SK-N-SH treated with all-trans-retinoic acid at 6 μM for 48 hours (cell line): ENCODE results near the gene CACNA1A.

Source experiments
- ATAC-seq: fragments of 200-7000 bp; cut with Tn5 transposase; 3 replicates; pipeline ENCODE4 v1.9.1; 2020; ENCODE audit warnings: mild to moderate bottlenecking, moderate library complexity
- ARNTL ChIP-seq: fragments of 450-650 bp; formaldehyde crosslinking; IDR thresholded peaks from 2 replicates; pipeline ENCODE4 v1.5.0; 2020; ENCODE audit warnings: low read depth, mild to moderate bottlenecking, moderate library complexity, borderline replicate concordance
- BACH2 ChIP-seq: fragments of 250-450 bp; sonication (Bioruptor Pico); IDR thresholded peaks from 2 replicates; pipeline ENCODE4 v1.9.0; 2021; ENCODE audit warnings: mild to moderate bottlenecking, borderline replicate concordance
- CSDC2 ChIP-seq: fragments of 250-450 bp; sonication (Bioruptor Pico); IDR thresholded peaks from 2 replicates; pipeline ENCODE4 v1.5.0; 2020; ENCODE audit warnings: mild to moderate bottlenecking, moderate library complexity
- ESRRG ChIP-seq: fragments of 250-450 bp; sonication (Bioruptor Pico); IDR thresholded peaks from 2 replicates; pipeline ENCODE4 v1.6.1; 2021; ENCODE audit warnings: mild to moderate bottlenecking
- GLIS3 ChIP-seq: fragments of 250-450 bp; sonication (Bioruptor Pico); IDR thresholded peaks from 2 replicates; pipeline ENCODE4 v1.5.0; 2020; ENCODE audit warnings: mild to moderate bottlenecking, moderate library complexity
- ISL1 ChIP-seq: fragments of 250-450 bp; sonication (Bioruptor Pico); IDR thresholded peaks from 2 replicates; pipeline ENCODE4 v2.1.2; 2022; ENCODE audit warnings: mild to moderate bottlenecking, moderate library complexity
- OSR1 ChIP-seq: fragments of 250-450 bp; sonication (Bioruptor Pico); IDR thresholded peaks from 2 replicates; pipeline ENCODE4 v1.8.0; 2022; ENCODE audit warnings: moderate library complexity, mild to moderate bottlenecking, inconsistent platforms
- PPARA ChIP-seq: fragments of 250-450 bp; sonication (Bioruptor Pico); IDR thresholded peaks from 2 replicates; pipeline ENCODE4 v1.5.0; 2020; ENCODE audit warnings: mild to moderate bottlenecking, borderline replicate concordance
- RARB ChIP-seq: fragments of 250-450 bp; sonication (Bioruptor Pico); IDR thresholded peaks from 2 replicates; pipeline ENCODE4 v1.8.0; 2021; ENCODE audit warnings: mild to moderate bottlenecking, moderate library complexity
- SNAI2 ChIP-seq: fragments of 250-450 bp; sonication (Bioruptor Pico); IDR thresholded peaks from 2 replicates; pipeline ENCODE4 v1.5.0; 2020; ENCODE audit warnings: mild to moderate bottlenecking, moderate library complexity
- TCF4 ChIP-seq: fragments of 250-450 bp; sonication (Bioruptor Pico); IDR thresholded peaks from 2 replicates; pipeline ENCODE4 v1.8.0; 2021; ENCODE audit warnings: mild to moderate bottlenecking, moderate library complexity, borderline replicate concordance
- TOX ChIP-seq: fragments of 250-450 bp; sonication (Bioruptor Pico); IDR thresholded peaks from 2 replicates; pipeline ENCODE4 v1.8.0; 2021; ENCODE audit warnings: mild to moderate bottlenecking, moderate library complexity, borderline replicate concordance
- ZC3H10 ChIP-seq: fragments of 250-450 bp; sonication (Bioruptor Pico); IDR thresholded peaks from 2 replicates; pipeline ENCODE4 v1.5.1; 2021; ENCODE audit warnings: mild to moderate bottlenecking, moderate library complexity
- ZFP3 ChIP-seq: fragments of 250-450 bp; sonication (Bioruptor Pico); IDR thresholded peaks from 2 replicates; pipeline ENCODE4 v1.5.0; 2020; ENCODE audit warnings: mild to moderate bottlenecking, moderate library complexity
- ZFP30 ChIP-seq: fragments of 450-650 bp; formaldehyde crosslinking; IDR thresholded peaks from 2 replicates; pipeline ENCODE4 v1.5.0; 2022; ENCODE audit warnings: mild to moderate bottlenecking, moderate library complexity
- ZNF565 ChIP-seq: fragments of 450-650 bp; formaldehyde crosslinking; conservative IDR thresholded peaks from 2 replicates; pipeline ENCODE4 v1.5.0; 2020; ENCODE audit warnings: low read depth, mild to moderate bottlenecking, moderate library complexity
- ZNF70 ChIP-seq: fragments of 450-650 bp; formaldehyde crosslinking; IDR thresholded peaks from 2 replicates; pipeline ENCODE4 v1.5.0; 2020; ENCODE audit warnings: mild to moderate bottlenecking, moderate library complexity
- ZNF8 ChIP-seq: fragments of 450-650 bp; formaldehyde crosslinking; IDR thresholded peaks from 2 replicates; pipeline ENCODE4 v1.5.0; 2020; ENCODE audit warnings: mild to moderate bottlenecking, moderate library complexity
- TF ChIP-seq, protein P1 (sequence below): fragments of 250-450 bp; sonication (Bioruptor Pico); IDR thresholded peaks from 2 replicates; pipeline ENCODE4 v1.8.0; 2021; ENCODE audit warnings: low read depth, mild to moderate bottlenecking, moderate library complexity, borderline replicate concordance
- TF ChIP-seq, protein P2 (sequence below): fragments of 250-450 bp; sonication (Bioruptor Pico); IDR thresholded peaks from 2 replicates; pipeline ENCODE4 v1.5.0; 2020; ENCODE audit warnings: mild to moderate bottlenecking, moderate library complexity
- TF ChIP-seq, protein P3 (sequence below): fragments of 250-450 bp; sonication (Bioruptor Pico); IDR thresholded peaks from 2 replicates; pipeline ENCODE4 v1.8.0; 2020; ENCODE audit warnings: mild to moderate bottlenecking, moderate library complexity, borderline replicate concordance
- TF ChIP-seq, protein P4 (sequence below): fragments of 250-450 bp; sonication (Bioruptor Pico); IDR thresholded peaks from 2 replicates; pipeline ENCODE4 v1.5.1; 2021; ENCODE audit warnings: mild to moderate bottlenecking, moderate library complexity

The CACNA1A gene

DNA sequence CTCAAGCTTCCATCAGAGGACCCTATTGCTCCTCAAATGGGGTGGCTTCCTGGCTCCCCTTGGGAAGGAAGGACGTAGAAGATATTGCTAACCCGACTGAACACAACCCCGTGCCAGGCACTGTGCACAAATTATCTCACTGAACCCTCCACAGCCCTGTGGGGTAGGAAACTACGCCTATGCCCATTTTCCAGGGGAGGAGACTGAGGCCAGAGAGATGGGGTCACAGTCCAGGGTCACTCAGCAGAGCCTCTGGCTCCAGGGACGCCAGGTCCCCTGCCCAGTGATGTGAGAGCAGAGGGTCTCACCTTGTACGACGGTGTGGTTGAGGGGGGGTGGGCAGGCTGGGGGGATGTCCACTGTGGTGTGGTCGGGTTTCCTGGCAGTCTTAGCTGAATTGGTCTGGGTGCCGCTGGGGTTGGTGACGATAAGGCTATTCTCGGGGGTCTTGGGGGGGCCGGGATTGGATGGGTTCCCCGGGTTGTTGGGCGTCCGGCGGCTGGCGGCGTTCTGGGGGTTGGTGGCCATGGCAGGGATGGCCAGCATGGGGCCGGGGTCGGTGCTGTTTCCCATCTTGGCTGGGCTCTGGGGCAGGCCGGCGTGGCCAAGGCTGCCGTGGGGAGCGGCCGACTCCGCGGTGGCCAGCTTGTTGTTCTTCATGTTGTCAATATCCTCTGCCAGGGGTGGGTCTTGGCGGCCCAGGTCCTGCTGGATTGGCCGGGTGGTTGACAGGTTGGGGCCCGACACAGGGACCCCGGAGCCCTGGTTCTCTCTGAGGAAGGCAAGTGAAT is 219.9 kb downstream of the CACNA1A start:
- ATAC-seq = no peak
- TF ChIP-seq RARB (CRISPR knock-in tag) (no peak), ARNTL (no peak), ZFP30 (CRISPR knock-in tag) (no peak)
- TF ChIP-seq, protein P1, sequence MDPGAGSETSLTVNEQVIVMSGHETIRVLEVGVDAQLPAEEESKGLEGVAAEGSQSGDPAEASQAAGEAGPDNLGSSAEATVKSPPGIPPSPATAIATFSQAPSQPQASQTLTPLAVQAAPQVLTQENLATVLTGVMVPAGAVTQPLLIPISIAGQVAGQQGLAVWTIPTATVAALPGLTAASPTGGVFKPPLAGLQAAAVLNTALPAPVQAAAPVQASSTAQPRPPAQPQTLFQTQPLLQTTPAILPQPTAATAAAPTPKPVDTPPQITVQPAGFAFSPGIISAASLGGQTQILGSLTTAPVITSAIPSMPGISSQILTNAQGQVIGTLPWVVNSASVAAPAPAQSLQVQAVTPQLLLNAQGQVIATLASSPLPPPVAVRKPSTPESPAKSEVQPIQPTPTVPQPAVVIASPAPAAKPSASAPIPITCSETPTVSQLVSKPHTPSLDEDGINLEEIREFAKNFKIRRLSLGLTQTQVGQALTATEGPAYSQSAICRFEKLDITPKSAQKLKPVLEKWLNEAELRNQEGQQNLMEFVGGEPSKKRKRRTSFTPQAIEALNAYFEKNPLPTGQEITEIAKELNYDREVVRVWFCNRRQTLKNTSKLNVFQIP (CRISPR knock-in tag) = no peak

DNA sequence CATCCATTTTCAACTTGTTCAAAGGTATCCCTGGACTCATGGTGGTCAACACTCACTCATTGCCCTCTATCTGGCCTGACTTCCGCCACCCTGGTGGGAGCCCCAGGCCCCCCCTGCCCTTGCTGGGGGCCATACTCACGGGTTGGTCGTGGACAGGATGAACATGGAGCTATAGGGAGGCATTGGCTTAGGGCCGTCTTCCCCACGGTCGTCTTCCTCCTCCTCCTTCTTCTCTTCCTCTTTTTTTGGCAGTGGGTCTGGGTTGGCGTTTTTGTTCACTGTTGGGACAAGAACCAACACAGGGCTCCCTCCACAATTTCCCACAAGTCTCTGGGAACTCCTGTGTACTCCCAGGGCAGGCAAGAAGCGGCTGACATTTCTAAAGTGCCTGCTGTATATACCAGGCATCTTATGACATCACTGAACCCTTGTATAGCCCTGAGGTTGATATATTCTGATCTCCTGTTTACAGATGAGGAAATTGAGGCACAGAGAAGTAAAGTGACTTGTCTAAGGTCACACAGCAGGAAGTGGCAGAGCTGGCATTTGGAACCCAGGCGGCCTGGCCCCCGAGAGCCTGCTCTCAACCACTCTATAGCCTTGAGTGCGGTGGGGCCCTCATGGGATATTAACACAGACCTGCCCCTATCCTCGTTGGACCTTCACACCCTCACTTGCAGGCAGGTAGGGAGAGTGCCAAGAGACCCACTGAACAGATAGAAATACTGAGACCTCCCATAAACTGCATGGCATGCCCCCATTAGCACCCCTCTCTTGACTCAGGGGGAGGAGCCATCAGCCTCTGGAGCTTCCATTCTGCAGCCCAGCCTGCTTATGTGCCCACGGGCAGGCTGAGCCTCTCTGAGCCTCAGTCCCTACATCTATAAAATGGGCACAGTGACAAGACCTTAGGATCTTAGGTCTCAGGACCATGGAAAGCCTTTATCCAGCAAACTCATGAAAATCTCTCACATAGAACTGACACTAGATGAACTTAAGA is 221.1 kb downstream of the CACNA1A start:
- TF ChIP-seq TCF4 (no peak), ZNF565 (CRISPR knock-in tag) (no peak), CSDC2 (CRISPR knock-in tag) (no peak), ZNF70 (CRISPR knock-in tag) (no peak), ESRRG (CRISPR knock-in tag) (no peak), BACH2 (CRISPR knock-in tag) (no peak), OSR1 (CRISPR knock-in tag) (no peak), RARB (CRISPR knock-in tag) (no peak), SNAI2 (CRISPR knock-in tag) (no peak), ISL1 (CRISPR knock-in tag) (no peak), ZFP30 (CRISPR knock-in tag) (no peak), ZFP3 (CRISPR knock-in tag) (no peak), GLIS3 (CRISPR knock-in tag) (no peak), PPARA (CRISPR knock-in tag) (no peak)
- TF ChIP-seq, protein P2, sequence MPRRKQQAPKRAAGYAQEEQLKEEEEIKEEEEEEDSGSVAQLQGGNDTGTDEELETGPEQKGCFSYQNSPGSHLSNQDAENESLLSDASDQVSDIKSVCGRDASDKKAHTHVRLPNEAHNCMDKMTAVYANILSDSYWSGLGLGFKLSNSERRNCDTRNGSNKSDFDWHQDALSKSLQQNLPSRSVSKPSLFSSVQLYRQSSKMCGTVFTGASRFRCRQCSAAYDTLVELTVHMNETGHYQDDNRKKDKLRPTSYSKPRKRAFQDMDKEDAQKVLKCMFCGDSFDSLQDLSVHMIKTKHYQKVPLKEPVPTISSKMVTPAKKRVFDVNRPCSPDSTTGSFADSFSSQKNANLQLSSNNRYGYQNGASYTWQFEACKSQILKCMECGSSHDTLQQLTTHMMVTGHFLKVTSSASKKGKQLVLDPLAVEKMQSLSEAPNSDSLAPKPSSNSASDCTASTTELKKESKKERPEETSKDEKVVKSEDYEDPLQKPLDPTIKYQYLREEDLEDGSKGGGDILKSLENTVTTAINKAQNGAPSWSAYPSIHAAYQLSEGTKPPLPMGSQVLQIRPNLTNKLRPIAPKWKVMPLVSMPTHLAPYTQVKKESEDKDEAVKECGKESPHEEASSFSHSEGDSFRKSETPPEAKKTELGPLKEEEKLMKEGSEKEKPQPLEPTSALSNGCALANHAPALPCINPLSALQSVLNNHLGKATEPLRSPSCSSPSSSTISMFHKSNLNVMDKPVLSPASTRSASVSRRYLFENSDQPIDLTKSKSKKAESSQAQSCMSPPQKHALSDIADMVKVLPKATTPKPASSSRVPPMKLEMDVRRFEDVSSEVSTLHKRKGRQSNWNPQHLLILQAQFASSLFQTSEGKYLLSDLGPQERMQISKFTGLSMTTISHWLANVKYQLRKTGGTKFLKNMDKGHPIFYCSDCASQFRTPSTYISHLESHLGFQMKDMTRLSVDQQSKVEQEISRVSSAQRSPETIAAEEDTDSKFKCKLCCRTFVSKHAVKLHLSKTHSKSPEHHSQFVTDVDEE (CRISPR knock-in tag) = no peak
- peak; percentile 33; the same call in 2 of the 3 replicates for ATAC-seq

DNA sequence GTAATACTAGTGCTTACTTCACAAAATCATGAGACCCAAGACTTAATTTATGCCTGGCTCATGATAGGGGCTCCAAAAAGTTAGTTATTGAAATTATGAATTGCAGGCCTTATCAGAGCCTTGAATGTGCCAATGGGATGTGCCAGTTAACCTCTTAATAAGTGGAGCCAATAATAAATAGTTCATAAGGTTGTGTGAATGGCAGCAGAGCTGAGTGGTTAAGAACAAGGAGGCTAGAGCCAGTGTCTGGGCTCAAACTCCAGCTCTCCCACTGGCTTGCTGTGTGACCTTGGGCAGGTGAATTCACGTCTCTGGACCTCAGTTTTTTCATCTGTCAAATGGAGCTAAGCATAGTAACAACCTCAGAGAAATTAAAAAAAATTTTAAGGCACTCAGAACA is 222.4 kb downstream of the CACNA1A start:
- no peak for ATAC-seq
- TF ChIP-seq ESRRG (CRISPR knock-in tag) = no peak
- TF ChIP-seq, protein P3, sequence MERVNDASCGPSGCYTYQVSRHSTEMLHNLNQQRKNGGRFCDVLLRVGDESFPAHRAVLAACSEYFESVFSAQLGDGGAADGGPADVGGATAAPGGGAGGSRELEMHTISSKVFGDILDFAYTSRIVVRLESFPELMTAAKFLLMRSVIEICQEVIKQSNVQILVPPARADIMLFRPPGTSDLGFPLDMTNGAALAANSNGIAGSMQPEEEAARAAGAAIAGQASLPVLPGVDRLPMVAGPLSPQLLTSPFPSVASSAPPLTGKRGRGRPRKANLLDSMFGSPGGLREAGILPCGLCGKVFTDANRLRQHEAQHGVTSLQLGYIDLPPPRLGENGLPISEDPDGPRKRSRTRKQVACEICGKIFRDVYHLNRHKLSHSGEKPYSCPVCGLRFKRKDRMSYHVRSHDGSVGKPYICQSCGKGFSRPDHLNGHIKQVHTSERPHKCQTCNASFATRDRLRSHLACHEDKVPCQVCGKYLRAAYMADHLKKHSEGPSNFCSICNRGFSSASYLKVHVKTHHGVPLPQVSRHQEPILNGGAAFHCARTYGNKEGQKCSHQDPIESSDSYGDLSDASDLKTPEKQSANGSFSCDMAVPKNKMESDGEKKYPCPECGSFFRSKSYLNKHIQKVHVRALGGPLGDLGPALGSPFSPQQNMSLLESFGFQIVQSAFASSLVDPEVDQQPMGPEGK = no peak
- TF ChIP-seq OSR1 (CRISPR knock-in tag) = no peak
- no peak for TF ChIP-seq ISL1 (CRISPR knock-in tag)
- TF ChIP-seq BACH2 (CRISPR knock-in tag) = no peak
- TF ChIP-seq PPARA (CRISPR knock-in tag) = no peak
- no peak for TF ChIP-seq ZNF565 (CRISPR knock-in tag)
- TF ChIP-seq ZNF8 (CRISPR knock-in tag) = no peak
- TF ChIP-seq RARB (CRISPR knock-in tag) = no peak
- no peak for TF ChIP-seq TOX (CRISPR knock-in tag)
- TF ChIP-seq CSDC2 (CRISPR knock-in tag) = no peak
- TF ChIP-seq ZNF70 (CRISPR knock-in tag) = no peak
- TF ChIP-seq TCF4 = no peak
- TF ChIP-seq, protein P4, sequence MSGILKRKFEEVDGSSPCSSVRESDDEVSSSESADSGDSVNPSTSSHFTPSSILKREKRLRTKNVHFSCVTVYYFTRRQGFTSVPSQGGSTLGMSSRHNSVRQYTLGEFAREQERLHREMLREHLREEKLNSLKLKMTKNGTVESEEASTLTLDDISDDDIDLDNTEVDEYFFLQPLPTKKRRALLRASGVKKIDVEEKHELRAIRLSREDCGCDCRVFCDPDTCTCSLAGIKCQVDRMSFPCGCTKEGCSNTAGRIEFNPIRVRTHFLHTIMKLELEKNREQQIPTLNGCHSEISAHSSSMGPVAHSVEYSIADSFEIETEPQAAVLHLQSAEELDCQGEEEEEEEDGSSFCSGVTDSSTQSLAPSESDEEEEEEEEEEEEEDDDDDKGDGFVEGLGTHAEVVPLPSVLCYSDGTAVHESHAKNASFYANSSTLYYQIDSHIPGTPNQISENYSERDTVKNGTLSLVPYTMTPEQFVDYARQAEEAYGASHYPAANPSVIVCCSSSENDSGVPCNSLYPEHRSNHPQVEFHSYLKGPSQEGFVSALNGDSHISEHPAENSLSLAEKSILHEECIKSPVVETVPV = no peak
- no peak for TF ChIP-seq GLIS3 (CRISPR knock-in tag)
- no peak for TF ChIP-seq ZC3H10
- TF ChIP-seq, protein P1 (CRISPR knock-in tag) = no peak
- no peak for TF ChIP-seq SNAI2 (CRISPR knock-in tag)
